Left lung (tissue), 10 donors: ENCODE results near the gene EPB41. TPM values are rescaled to one million over a fixed set of nuclear protein-coding genes. Genes with fewer than 3 reads are reported as not detected.
A peak's percentile ranks its signal among the peaks of the same experiment; 100 is the strongest.

Source experiments
- ATAC-seq: fragments of 200-7000 bp; cut with Tn5 transposase; one replicate; pipeline ENCODE4 v1.9.1; 2020; ENCODE audit warnings: moderate library complexity
- DNase-seq, 4 donors: peaks; one replicate each; pipeline ENCODE4 v3.0.0-alpha.2; 2013 to 2020
- H3K27ac ChIP-seq, 2 donors: fragments of 200-600 bp; sonication (generic) in 1 of 2; one replicate each; pipeline versions ENCODE4 v1.5.0 to v1.8.0; 2020 to 2021
- H3K27me3 ChIP-seq, 2 donors: fragments of 200-600 bp; sonication (generic) in 1 of 2; one replicate each; pipeline versions ENCODE4 v1.5.0 to v1.8.0; 2020 to 2021
- H3K36me3 ChIP-seq, 2 donors: fragments of 200-600 bp; sonication (generic) in 1 of 2; one replicate each; pipeline versions ENCODE4 v1.5.0 to v1.8.0; 2020 to 2021
- H3K4me1 ChIP-seq, 2 donors: fragments of 200-600 bp; one replicate each; pipeline ENCODE4 v1.8.0; 2021
- H3K4me3 ChIP-seq, 2 donors: fragments of 200-600 bp; sonication (generic) in 1 of 2; one replicate each; pipeline versions ENCODE4 v1.5.0 to v1.8.0; 2020 to 2021; ENCODE audit warnings: mild to moderate bottlenecking in 1 of 2
- H3K9me3 ChIP-seq, 2 donors: fragments of 200-600 bp; sonication (generic) in 1 of 2; one replicate each; pipeline versions ENCODE4 v1.5.0 to v1.8.0; 2020 to 2021
- intact Hi-C, 2 donors: fragments of 100-400 bp; cut with DNase I; formaldehyde crosslinking; loops; one replicate each; pipeline versions ENCODE4 v1.11.2 to v1.14.2; 2022
- polyA plus RNA-seq, 6 donors: library from polyadenylated mRNA; unstranded; fragments of 120-200 nt; gene quantifications; one replicate each; pipeline ENCODE4 v1.2.1, GENCODE V29; 2013; ENCODE audit not compliant: insufficient read length in 6 of 6
- total RNA-seq, 2 donors: library from RNA; stranded (reverse); fragmentation: NEBNext Ultra II Directional; extraction: Animal tissue kit (Norgen Biotek cat#: 25700); gene quantifications; one replicate each; pipeline ENCODE4 v1.2.1, GENCODE V29; 2021
- TF ChIP-seq, protein P1 (sequence below), 2 donors: fragments of 200-600 bp; sonication (generic) in 1 of 2; IDR thresholded peaks; one replicate each; pipeline versions ENCODE4 v1.5.0 to v1.8.0; 2021; ENCODE audit warnings: antibody characterized with exemption in 2 of 2
- donor health status: DM: no; HTN: yes; CAD: no.
- donor health status: DM: no; HTN: no; CAD: no.

The EPB41 gene
- total and polyA plus RNA-seq, 8 donors = 41.4 to 56.1 (median 45.7) TPM

DNA sequence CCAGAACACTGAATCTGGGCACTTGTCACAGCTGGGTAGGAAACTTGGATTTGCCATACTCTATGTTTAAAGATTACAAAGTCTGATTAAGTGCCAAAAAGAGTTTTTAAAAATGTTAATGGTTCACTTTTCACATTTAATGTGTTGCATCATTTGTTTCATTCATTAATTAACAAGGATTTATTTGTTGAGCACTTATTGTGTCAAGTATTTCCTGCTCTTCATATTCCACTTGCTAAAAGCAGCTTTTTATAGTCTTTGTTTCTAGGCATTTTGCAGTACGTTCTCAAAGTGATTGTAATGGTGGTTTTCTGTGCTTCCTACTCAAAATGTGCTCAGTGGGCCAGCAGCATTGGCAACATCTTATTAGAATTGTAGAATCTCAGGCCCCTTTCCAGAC is 68.7 kb downstream of the EPB41 start:
- no peak overlapping the region for H3K27ac ChIP-seq
- H3K9me3 ChIP-seq = peaks cover 0 to 3% of the 10 kb centered on the region in 2 donors
- H3K4me3 ChIP-seq = no peak overlapping the region
- no peak for DNase-seq
- TF ChIP-seq, protein P1, sequence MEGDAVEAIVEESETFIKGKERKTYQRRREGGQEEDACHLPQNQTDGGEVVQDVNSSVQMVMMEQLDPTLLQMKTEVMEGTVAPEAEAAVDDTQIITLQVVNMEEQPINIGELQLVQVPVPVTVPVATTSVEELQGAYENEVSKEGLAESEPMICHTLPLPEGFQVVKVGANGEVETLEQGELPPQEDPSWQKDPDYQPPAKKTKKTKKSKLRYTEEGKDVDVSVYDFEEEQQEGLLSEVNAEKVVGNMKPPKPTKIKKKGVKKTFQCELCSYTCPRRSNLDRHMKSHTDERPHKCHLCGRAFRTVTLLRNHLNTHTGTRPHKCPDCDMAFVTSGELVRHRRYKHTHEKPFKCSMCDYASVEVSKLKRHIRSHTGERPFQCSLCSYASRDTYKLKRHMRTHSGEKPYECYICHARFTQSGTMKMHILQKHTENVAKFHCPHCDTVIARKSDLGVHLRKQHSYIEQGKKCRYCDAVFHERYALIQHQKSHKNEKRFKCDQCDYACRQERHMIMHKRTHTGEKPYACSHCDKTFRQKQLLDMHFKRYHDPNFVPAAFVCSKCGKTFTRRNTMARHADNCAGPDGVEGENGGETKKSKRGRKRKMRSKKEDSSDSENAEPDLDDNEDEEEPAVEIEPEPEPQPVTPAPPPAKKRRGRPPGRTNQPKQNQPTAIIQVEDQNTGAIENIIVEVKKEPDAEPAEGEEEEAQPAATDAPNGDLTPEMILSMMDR (IDR thresholded peaks at IDR 0.05) = no peak
- intact Hi-C loops = no loop called here
- H3K36me3 ChIP-seq = peaks cover 0 to 8% of the 10 kb centered on the region in 2 donors
- H3K27me3 ChIP-seq = no peaks in the 10 kb centered on the region
- H3K4me1 ChIP-seq = peaks cover 0 to 3% of the 10 kb centered on the region in 2 donors
- ATAC-seq = peak; percentile 31

DNA sequence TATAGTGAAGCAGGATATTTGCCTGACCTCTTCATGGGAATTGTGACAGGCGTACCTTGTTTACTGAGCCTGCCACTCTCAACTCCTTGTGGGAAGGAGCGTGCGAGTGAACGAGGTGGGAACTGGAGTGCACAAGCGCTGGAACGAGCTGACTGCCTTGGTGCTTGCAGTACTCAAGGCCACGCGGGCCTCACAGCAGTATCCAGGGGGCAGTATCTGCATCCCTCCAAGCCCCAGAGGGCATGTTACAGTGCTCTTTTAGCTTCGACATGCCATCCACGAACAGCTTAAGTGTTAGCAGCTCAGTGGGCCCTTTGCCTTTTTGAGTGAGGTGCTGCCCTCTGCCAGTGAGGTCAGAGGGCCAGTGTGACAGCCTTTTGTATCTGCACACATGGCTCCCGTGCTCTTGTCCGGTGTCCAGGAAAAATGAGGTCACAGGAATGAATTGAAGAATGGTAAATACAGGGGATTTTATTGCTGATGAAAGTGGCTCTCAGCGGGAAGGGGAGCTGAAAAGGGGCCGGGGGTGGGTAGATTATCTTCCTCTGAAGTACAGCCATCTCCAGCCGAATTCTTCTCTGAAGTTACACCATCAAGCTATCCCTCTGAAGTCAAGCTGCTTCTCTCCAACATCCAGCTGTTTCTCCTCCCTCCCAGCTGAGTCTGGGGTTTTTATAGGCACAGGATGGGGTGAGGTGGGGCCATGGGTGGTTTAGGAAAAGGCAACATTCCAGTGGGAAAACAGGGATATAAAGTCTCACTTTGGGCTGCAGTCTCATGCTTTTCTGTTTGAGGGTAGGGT is 69.3 kb downstream of the EPB41 start:
- TF ChIP-seq, protein P1 (IDR thresholded peaks at IDR 0.05) = no peak
- Histone ChIP-seq H3K4me3 (no peak overlapping the region), H3K27ac (no peak overlapping the region), H3K4me1 (peaks cover 0 to 3% of the 10 kb centered on the region in 2 donors), H3K27me3 (no peaks in the 10 kb centered on the region), H3K36me3 (peaks cover 0 to 14% of the 10 kb centered on the region in 2 donors), H3K9me3 (peaks cover 0 to 3% of the 10 kb centered on the region in 2 donors)
- DNase-seq (peak in 2 of 4 donors; percentile 50 to 65), ATAC-seq (peak; percentile 88)
- intact Hi-C loops = no loop called here

DNA sequence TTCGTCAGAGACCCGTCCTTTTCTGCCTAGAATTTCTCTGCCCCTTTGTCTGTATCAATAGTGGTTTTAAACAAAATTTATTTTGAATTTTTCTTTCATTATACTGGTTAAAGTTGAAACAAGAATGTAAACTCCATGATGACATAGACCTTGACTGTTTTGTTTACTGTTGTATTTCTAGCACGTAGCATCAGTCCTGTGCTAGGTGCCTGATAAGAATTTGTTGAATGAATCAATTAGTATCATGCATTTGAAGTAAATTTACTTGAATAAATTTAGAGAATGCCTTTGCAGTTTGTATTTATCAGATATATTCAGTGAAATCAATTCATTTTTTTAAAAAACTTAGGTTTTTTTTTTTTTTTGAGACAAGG is 69.9 kb downstream of the EPB41 start:
- Histone ChIP-seq H3K9me3 (peaks cover 0 to 3% of the 10 kb centered on the region in 2 donors), H3K4me1 (peaks cover 0 to 3% of the 10 kb centered on the region in 2 donors), H3K4me3 (no peak overlapping the region), H3K27me3 (no peaks in the 10 kb centered on the region), H3K36me3 (peaks cover 0 to 17% of the 10 kb centered on the region in 2 donors), H3K27ac (no peak overlapping the region)
- DNase-seq (no peak), ATAC-seq (no peak)
- TF ChIP-seq, protein P1 (IDR thresholded peaks at IDR 0.05) = no peak
- intact Hi-C loops = no loop called here

DNA sequence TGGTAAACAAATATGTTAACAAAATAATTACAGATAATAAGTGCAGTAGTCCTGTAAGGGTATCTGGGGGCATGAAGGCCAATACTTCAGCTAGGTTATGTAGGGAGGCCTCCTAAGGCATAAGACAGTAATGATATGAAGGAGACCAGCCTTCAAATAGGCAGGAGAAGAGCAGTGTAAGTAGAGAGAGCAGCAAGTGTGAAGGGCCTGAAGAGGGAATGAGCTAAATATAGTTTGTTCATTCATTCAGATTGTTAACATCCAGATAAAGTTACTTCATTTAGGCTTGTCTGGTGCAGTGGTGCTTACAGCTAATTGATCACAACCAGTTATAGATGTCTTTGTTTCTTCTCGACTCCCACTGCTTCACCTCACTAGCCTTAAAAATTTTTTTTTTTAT is 71.1 kb downstream of the EPB41 start:
- Histone ChIP-seq H3K4me3 (no peak overlapping the region), H3K36me3 (peaks cover 0 to 21% of the 10 kb centered on the region in 2 donors), H3K27me3 (no peaks in the 10 kb centered on the region), H3K9me3 (peaks cover 0 to 3% of the 10 kb centered on the region in 2 donors), H3K4me1 (peaks cover 0 to 3% of the 10 kb centered on the region in 2 donors), H3K27ac (no peak overlapping the region)
- DNase-seq (no peak), ATAC-seq (no peak)
- TF ChIP-seq, protein P1 (IDR thresholded peaks at IDR 0.05) = no peak
- intact Hi-C loops = no loop called here

DNA sequence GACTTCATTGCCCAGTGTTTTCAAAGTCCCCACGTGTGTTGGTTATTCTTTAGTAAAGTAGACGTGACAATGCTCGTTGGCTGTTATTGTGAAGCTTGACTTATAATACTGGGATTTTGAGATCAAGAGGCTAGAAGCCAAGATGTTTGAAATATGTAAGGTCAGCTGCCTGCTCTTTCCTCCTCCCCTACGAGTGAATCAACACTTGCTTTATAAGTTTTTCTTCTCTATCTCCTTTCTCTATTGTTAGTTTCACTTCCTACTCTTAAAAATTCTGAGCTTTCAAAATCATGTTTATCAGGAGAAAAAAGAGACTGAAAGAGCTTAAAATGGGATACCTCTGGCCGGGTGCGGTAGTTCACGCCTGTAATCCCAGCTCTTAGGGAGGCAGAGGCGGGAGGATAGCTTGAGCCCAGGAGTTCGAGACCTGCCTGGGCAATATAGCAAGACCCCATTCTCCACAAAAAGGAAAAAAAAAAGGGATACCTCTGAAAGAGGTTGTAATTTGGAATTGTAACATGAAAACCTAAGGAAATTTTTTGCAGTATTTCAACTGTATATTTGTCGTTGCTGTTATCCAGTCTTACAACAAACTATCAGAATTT is 72.0 kb downstream of the EPB41 start:
- intact Hi-C loops = no loop called here
- ATAC-seq (no peak), DNase-seq (no peak)
- H3K4me3 ChIP-seq = no peak overlapping the region
- peaks cover 0 to 21% of the 10 kb centered on the region in 2 donors for H3K36me3 ChIP-seq
- TF ChIP-seq, protein P1 (IDR thresholded peaks at IDR 0.05) = no peak
- peaks cover 0 to 3% of the 10 kb centered on the region in 2 donors for H3K9me3 ChIP-seq
- peaks cover 0 to 3% of the 10 kb centered on the region in 2 donors for H3K4me1 ChIP-seq
- no peak overlapping the region for H3K27ac ChIP-seq
- H3K27me3 ChIP-seq = no peaks in the 10 kb centered on the region
